DMS53 treated with DMSO at 0.1 percent for 48 hours (cell line): ENCODE data around the gene RHOXF2B.
A peak's percentile ranks its signal among the peaks of the same experiment; 100 is the strongest.
"Not testable (repeated sequence)": the region's sequence is repeated elsewhere in the genome, so short reads cannot be mapped to it uniquely, and the experiment has no call there.

Source experiments
- DNase-seq: peaks from one replicate; lab custom pipeline; 2025; ENCODE audit not compliant: unreplicated experiment; lab: John Stamatoyannopoulos, UW

RHOXF2B gene

GRCh38 chrX:120077590-120077989 lies at the start of gene RHOXF2B:
Gene RHOXF2B, minus strand, starts transcription at chrX:120077690. Its CDS starts 138 bp downstream, at chrX:120077552.
- not testable (repeated sequence) for DNase-seq

GRCh38 chrX:120125444-120125843 lies 48.0 kb upstream of the RHOXF2B start:
- no peak for DNase-seq

GRCh38 chrX:120120223-120120622 lies 42.7 kb upstream of the RHOXF2B start:
- peak; percentile 15 for DNase-seq

- DNase-seq = no peak
These were observed 38.0 kb upstream of the RHOXF2B start, which contains the start of gene RHOXF1 for GRCh38 chrX:120115438-120115963. Gene RHOXF1, minus strand, starts transcription at chrX:120115913. Its CDS starts 51 bp downstream, at chrX:120115862.

GRCh38 chrX:120111611-120112010 lies 34.1 kb upstream of the RHOXF2B start:
- DNase-seq = no peak

GRCh38 chrX:120109378-120109777 lies 31.9 kb upstream of the RHOXF2B start:
- DNase-seq = no peak

GRCh38 chrX:120104707-120105106 lies 27.2 kb upstream of the RHOXF2B start:
- DNase-seq = not testable (repeated sequence)

- not testable (repeated sequence) for DNase-seq
These were observed 23.6 kb upstream of the RHOXF2B start for GRCh38 chrX:120101057-120101456.

GRCh38 chrX:120090208-120090607 lies 12.7 kb upstream of the RHOXF2B start:
- no peak for DNase-seq

- DNase-seq = no peak
These were observed 10.0 kb upstream of the RHOXF2B start for GRCh38 chrX:120087289-120088017.

- DNase-seq = not testable (repeated sequence)
These were observed 8.2 kb upstream of the RHOXF2B start for GRCh38 chrX:120085553-120086185.

- DNase-seq = not testable (repeated sequence)
These were observed 11.3 kb downstream of the RHOXF2B start for GRCh38 chrX:120066169-120066568.

GRCh38 chrX:120042712-120043111 lies 34.8 kb downstream of the RHOXF2B start:
- not testable (repeated sequence) for DNase-seq

GRCh38 chrX:120042247-120042646 lies 35.2 kb downstream of the RHOXF2B start:
- DNase-seq = not testable (repeated sequence)

GRCh38 chrX:120040176-120040575 lies 37.3 kb downstream of the RHOXF2B start:
- not testable (repeated sequence) for DNase-seq

GRCh38 chrX:120039087-120039733 lies 38.3 kb downstream of the RHOXF2B start:
- not testable (repeated sequence) for DNase-seq

GRCh38 chrX:120036704-120037103 lies 40.8 kb downstream of the RHOXF2B start:
- no peak for DNase-seq

- not testable (repeated sequence) for DNase-seq
These were observed 41.8 kb downstream of the RHOXF2B start for GRCh38 chrX:120035522-120036309.

GRCh38 chrX:120029354-120029753 lies 48.1 kb downstream of the RHOXF2B start:
- DNase-seq = no peak

GRCh38 chrX:120023259-120023658 lies 54.2 kb downstream of the RHOXF2B start:
- no peak for DNase-seq

GRCh38 chrX:120022763-120023162 lies 54.7 kb downstream of the RHOXF2B start:
- no peak for DNase-seq
